Transverse colon (tissue), 4 donors: ENCODE results near the gene KLHDC9.
"Not testable (repeated sequence)": the region's sequence is repeated elsewhere in the genome, so short reads cannot be mapped to it uniquely, and the experiment has no call there.

Source experiments
- CTCF ChIP-seq, 5 experiments: fragments of 200-600 bp in 3 of 5; fragments of 450-650 bp in 2 of 5; sonication (generic) in 3 of 5; IDR thresholded peaks; 1 replicate in 2 of 5; 2 replicates in 3 of 5; pipeline ENCODE4 v1.5.1; 2016 to 2017; ENCODE audit warnings: antibody characterized with exemption in 5 of 5, inconsistent platforms in 3 of 5, mild to moderate bottlenecking in 2 of 5, moderate library complexity in 1 of 5
- EP300 ChIP-seq: sonication (generic); formaldehyde crosslinking; IDR thresholded peaks from one replicate; pipeline ENCODE4 v1.6.1; 2017; ENCODE audit warnings: antibody characterized with exemption, low read depth
- POLR2AphosphoS5 ChIP-seq, 3 donors: sonication (generic); formaldehyde crosslinking; IDR thresholded peaks; one replicate each; pipeline ENCODE4 v1.6.1; 2016; ENCODE audit warnings: antibody characterized with exemption in 3 of 3

- not testable (repeated sequence) for TF ChIP-seq CTCF (IDR thresholded peaks at IDR 0.05); POLR2AphosphoS5 (IDR thresholded peaks at IDR 0.05); EP300
These were observed 32.5 kb upstream of the KLHDC9 start for GRCh38 chr1:161065681-161066080.
